Measurements from ENCODE around the gene SPEM2. TPM values are rescaled to one million over a fixed set of nuclear protein-coding genes. Genes with fewer than 3 reads are reported as not detected.

The SPEM2 gene
- total RNA-seq, 1 donor from 2014 or later = not detected

- Mint-ChIP-seq H3K36me3 (peaks cover 8% of the 10 kb centered on the region), H3K4me3 (peak overlapping the region; percentile 88)
Observed at GRCh38 chr17:7476951-7477350, 51.5 kb downstream of the SPEM2 start.

More at GRCh38 chr17:7476951-7477350, 51.5 kb downstream of the SPEM2 start:
- H3K27ac Mint-ChIP-seq = peak overlapping the region; percentile 100
- peaks cover 36% of the 10 kb centered on the region for H3K4me1 Mint-ChIP-seq (ENCODE audit: unreplicated experiment)
- TF ChIP-seq, protein P1, sequence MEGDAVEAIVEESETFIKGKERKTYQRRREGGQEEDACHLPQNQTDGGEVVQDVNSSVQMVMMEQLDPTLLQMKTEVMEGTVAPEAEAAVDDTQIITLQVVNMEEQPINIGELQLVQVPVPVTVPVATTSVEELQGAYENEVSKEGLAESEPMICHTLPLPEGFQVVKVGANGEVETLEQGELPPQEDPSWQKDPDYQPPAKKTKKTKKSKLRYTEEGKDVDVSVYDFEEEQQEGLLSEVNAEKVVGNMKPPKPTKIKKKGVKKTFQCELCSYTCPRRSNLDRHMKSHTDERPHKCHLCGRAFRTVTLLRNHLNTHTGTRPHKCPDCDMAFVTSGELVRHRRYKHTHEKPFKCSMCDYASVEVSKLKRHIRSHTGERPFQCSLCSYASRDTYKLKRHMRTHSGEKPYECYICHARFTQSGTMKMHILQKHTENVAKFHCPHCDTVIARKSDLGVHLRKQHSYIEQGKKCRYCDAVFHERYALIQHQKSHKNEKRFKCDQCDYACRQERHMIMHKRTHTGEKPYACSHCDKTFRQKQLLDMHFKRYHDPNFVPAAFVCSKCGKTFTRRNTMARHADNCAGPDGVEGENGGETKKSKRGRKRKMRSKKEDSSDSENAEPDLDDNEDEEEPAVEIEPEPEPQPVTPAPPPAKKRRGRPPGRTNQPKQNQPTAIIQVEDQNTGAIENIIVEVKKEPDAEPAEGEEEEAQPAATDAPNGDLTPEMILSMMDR (conservative IDR thresholded peaks at IDR 0.05) = no peak
- DNase-seq (ENCODE audit: extremely low spot score, unreplicated experiment) = no peak
- H3K9me3 Mint-ChIP-seq = no peaks in the 10 kb centered on the region
- H3K27me3 Mint-ChIP-seq = no peaks in the 10 kb centered on the region

Other genes with a start within 250 kb of the SPEM2 start
- gene ASGR1, start 246.2 kb upstream of the SPEM2 start, total RNA-seq (ENCODE audit: low replicate concordance) = 7.5 and 9.7 TPM in 2 replicates
- gene DLG4, start 205.8 kb upstream of the SPEM2 start, total RNA-seq (ENCODE audit: low replicate concordance) = 7.8 and 46.1 TPM in 2 replicates
- 573 and 617 TPM in 2 replicates for gene ACADVL, start 205.7 kb upstream of the SPEM2 start, total RNA-seq (ENCODE audit: low replicate concordance)
- 62.8 and 93.9 TPM in 2 replicates for gene DVL2, start 191.1 kb upstream of the SPEM2 start, total RNA-seq (ENCODE audit: low replicate concordance)
- 42.8 and 61.1 TPM in 2 replicates for gene PHF23, start 186.2 kb upstream of the SPEM2 start, total RNA-seq (ENCODE audit: low replicate concordance)
- gene GABARAP, start 183.2 kb upstream of the SPEM2 start, total RNA-seq (ENCODE audit: low replicate concordance) = 478 and 570 TPM in 2 replicates
- 138 and 154 TPM in 2 replicates for gene CTDNEP1, start 173.9 kb upstream of the SPEM2 start, total RNA-seq (ENCODE audit: low replicate concordance)
- gene ELP5, start 173.4 kb upstream of the SPEM2 start, total RNA-seq (ENCODE audit: low replicate concordance) = 43.1 and 55.7 TPM in 2 replicates
- gene CLDN7, start 163.1 kb upstream of the SPEM2 start, total RNA-seq (ENCODE audit: low replicate concordance) = 118 and 284 TPM in 2 replicates
- 1.2 and 4.0 TPM in 2 replicates for gene SLC2A4, start 143.9 kb upstream of the SPEM2 start, total RNA-seq (ENCODE audit: low replicate concordance)
- 4.5 and 7.0 TPM in 2 replicates for gene YBX2, start 131.0 kb upstream of the SPEM2 start, total RNA-seq (ENCODE audit: low replicate concordance)
- gene EIF5A, start 118.0 kb upstream of the SPEM2 start, total RNA-seq (ENCODE audit: low replicate concordance) = 454 and 510 TPM in 2 replicates
- gene GPS2, start 110.3 kb upstream of the SPEM2 start, total RNA-seq (ENCODE audit: low replicate concordance) = 75.0 and 75.4 TPM in 2 replicates
- gene NEURL4, start 96.3 kb upstream of the SPEM2 start, total RNA-seq (ENCODE audit: low replicate concordance) = 49.9 and 61.5 TPM in 2 replicates
- 3.2 and 8.3 TPM in 2 replicates for gene ACAP1, start 89.1 kb upstream of the SPEM2 start, total RNA-seq (ENCODE audit: low replicate concordance)
- gene KCTD11, start 73.5 kb upstream of the SPEM2 start, total RNA-seq (ENCODE audit: low replicate concordance) = 9.5 and 15.5 TPM in 2 replicates
- gene TMEM95, start 70.5 kb upstream of the SPEM2 start, total RNA-seq (ENCODE audit: low replicate concordance) = not detected in 2 replicates
- 6.6 and 11.5 TPM in 2 replicates for gene TNK1, start 44.5 kb upstream of the SPEM2 start, total RNA-seq (ENCODE audit: low replicate concordance)
- gene PLSCR3, start 31.1 kb upstream of the SPEM2 start, total RNA-seq (ENCODE audit: low replicate concordance) = 39.8 and 55.8 TPM in 2 replicates
- gene TMEM256, start 21.5 kb upstream of the SPEM2 start, total RNA-seq (ENCODE audit: low replicate concordance) = 89.8 and 90.3 TPM in 2 replicates
- 15.0 and 68.4 TPM in 2 replicates for gene NLGN2, start 17.8 kb upstream of the SPEM2 start, total RNA-seq (ENCODE audit: low replicate concordance)
- gene SPEM1, start 5.3 kb upstream of the SPEM2 start, total RNA-seq (ENCODE audit: low replicate concordance) = 0.31 TPM in 1 of 2 replicates, not detected in the other
- gene SPEM3, start 3.2 kb downstream of the SPEM2 start, total RNA-seq (ENCODE audit: low replicate concordance) = not detected in 2 replicates
- 6.4 and 15.9 TPM in 2 replicates for gene TMEM102, start 9.8 kb downstream of the SPEM2 start, total RNA-seq (ENCODE audit: low replicate concordance)
- 21.8 and 76.0 TPM in 2 replicates for gene FGF11, start 13.9 kb downstream of the SPEM2 start, total RNA-seq (ENCODE audit: low replicate concordance)
- 16.4 and 51.1 TPM in 2 replicates for gene CHRNB1, start 19.4 kb downstream of the SPEM2 start, total RNA-seq (ENCODE audit: low replicate concordance)
- 34.5 and 76.6 TPM in 2 replicates for gene ZBTB4, start 54.0 kb downstream of the SPEM2 start, total RNA-seq (ENCODE audit: low replicate concordance)
- not detected in 2 replicates for gene SLC35G6, start 55.8 kb downstream of the SPEM2 start, total RNA-seq (ENCODE audit: low replicate concordance)
- gene POLR2A, start 58.8 kb downstream of the SPEM2 start, total RNA-seq (ENCODE audit: low replicate concordance) = 175 and 244 TPM in 2 replicates
- gene TNFSF12, start 123.4 kb downstream of the SPEM2 start, total RNA-seq (ENCODE audit: low replicate concordance) = 4.3 and 11.3 TPM in 2 replicates
- gene TNFSF13, start 133.1 kb downstream of the SPEM2 start, total RNA-seq (ENCODE audit: low replicate concordance) = 2.4 and 3.5 TPM in 2 replicates
- gene SENP3, start 136.3 kb downstream of the SPEM2 start, total RNA-seq (ENCODE audit: low replicate concordance) = 50.2 and 52.7 TPM in 2 replicates
- gene CD68, start 154.0 kb downstream of the SPEM2 start, total RNA-seq (ENCODE audit: low replicate concordance) = 5.0 and 5.8 TPM in 2 replicates
- 61.8 and 67.6 TPM in 2 replicates for gene MPDU1, start 158.2 kb downstream of the SPEM2 start, total RNA-seq (ENCODE audit: low replicate concordance)
- gene SOX15, start 164.5 kb downstream of the SPEM2 start, total RNA-seq (ENCODE audit: low replicate concordance) = 0.77 and 4.0 TPM in 2 replicates
- gene FXR2, start 189.3 kb downstream of the SPEM2 start, total RNA-seq (ENCODE audit: low replicate concordance) = 37.1 and 44.2 TPM in 2 replicates
- gene SAT2, start 202.2 kb downstream of the SPEM2 start, total RNA-seq (ENCODE audit: low replicate concordance) = 94.1 and 104 TPM in 2 replicates
- gene SHBG, start 204.5 kb downstream of the SPEM2 start, total RNA-seq (ENCODE audit: low replicate concordance) = 2.0 and 3.0 TPM in 2 replicates
- 1.9 and 4.8 TPM in 2 replicates for gene ATP1B2, start 225.3 kb downstream of the SPEM2 start, total RNA-seq (ENCODE audit: low replicate concordance)

Measured in type B pancreatic cell (in vitro differentiated cells).